Activated naive CD8-positive, alpha-beta T cell treated with anti-CD3 and anti-CD28 coated beads, Interleukin-2, amount 10 ng/mL, durations not matched to agents 7 days and 5 days (primary cell): Measurements from ENCODE around the gene PDE4B. TPM values are rescaled to one million over a fixed set of nuclear protein-coding genes. Genes with fewer than 3 reads are reported as not detected.
A peak's percentile ranks its signal among the peaks of the same experiment; 100 is the strongest.

Experiments
- ATAC-seq: fragments of 150-1000 bp; cut with Tn5 transposase; one replicate; pipeline ENCODE4 v1.10.0; 2021; ENCODE audit warnings: low read depth, moderate library complexity
- POLR2A ChIA-PET: fragments of 350-600 bp; sonication (Branson Sonifier 250); formaldehyde crosslinking; loops from one replicate; lab custom pipeline; 2021; ENCODE audit warnings: antibody characterized with exemption; lab: Charles Lee
- DNase-seq: peaks from one replicate; pipeline ENCODE4 v3.0.0; 2021
- H3K27ac Mint-ChIP-seq: one replicate; pipeline ENCODE4 v1.8.0; 2022; ENCODE audit warnings: mild to moderate bottlenecking, mixed read lengths
- H3K27me3 Mint-ChIP-seq: one replicate; pipeline ENCODE4 v1.8.0; 2022; ENCODE audit warnings: mild to moderate bottlenecking, moderate library complexity, mixed read lengths
- H3K36me3 Mint-ChIP-seq: one replicate; pipeline ENCODE4 v1.8.0; 2021; ENCODE audit warnings: mild to moderate bottlenecking, mixed read lengths
- H3K4me1 Mint-ChIP-seq: one replicate; pipeline ENCODE4 v1.8.0; 2021; ENCODE audit warnings: mixed read lengths
- H3K4me3 Mint-ChIP-seq: one replicate; pipeline ENCODE4 v1.8.0; 2022; ENCODE audit warnings: mild to moderate bottlenecking, moderate library complexity, mixed read lengths
- H3K9me3 Mint-ChIP-seq: one replicate; pipeline ENCODE4 v1.8.0; 2021; ENCODE audit warnings: mixed read lengths
- total RNA-seq, 2 experiments: library from RNA; stranded (reverse); gene quantifications; one replicate each; pipeline ENCODE4 v1.2.3, GENCODE V29; 2021

The PDE4B gene
- total RNA-seq, 2 experiments from 2014 or later, result 36.1 to 40.0 TPM

DNA sequence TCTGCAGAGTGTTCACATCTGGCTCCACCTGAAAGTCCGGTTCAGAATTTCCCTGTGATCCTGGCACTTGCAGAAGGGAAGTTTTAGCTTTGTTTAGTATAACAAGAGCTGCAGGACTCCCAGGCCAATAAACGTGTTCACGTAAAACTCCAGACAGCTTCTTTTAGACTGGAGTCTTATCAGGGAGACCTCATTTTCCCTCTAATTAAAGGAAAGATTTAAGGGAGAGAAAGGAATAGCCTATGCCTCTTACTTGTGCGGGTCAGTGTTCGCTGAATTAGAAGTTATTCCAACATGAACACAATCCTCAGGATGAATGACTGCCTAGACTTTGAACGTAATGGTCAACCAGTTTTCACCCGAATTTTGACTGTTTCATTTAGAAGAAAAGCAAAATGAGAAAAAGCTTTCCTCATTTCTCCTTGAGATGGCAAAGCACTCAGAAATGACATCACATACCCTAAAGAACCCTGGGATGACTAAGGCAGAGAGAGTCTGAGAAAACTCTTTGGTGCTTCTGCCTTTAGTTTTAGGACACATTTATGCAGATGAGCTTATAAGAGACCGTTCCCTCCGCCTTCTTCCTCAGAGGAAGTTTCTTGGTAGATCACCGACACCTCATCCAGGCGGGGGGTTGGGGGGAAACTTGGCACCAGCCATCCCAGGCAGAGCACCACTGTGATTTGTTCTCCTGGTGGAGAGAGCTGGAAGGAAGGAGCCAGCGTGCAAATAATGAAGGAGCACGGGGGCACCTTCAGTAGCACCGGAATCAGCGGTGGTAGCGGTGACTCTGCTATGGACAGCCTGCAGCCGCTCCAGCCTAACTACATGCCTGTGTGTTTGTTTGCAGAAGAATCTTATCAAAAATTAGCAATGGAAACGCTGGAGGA is 539.2 kb downstream of the PDE4B start:
- peak overlapping the region; percentile 96 for H3K27ac Mint-ChIP-seq
- no peaks in the 10 kb centered on the region for H3K9me3 Mint-ChIP-seq
- peak overlapping the region; percentile 99 for H3K4me3 Mint-ChIP-seq
- peak; percentile 19 for ATAC-seq
- H3K36me3 Mint-ChIP-seq, result peaks cover 26% of the 10 kb centered on the region
- POLR2A ChIA-PET, result interaction anchor here (0.6 to 4.3 kb wide), 14 partner anchors 10 to 598 kb away, joined by 3 to 33 read pairs (median 6); no protein-coding TSS in a partner anchor
- peak; percentile 55 for DNase-seq
- peaks cover 51% of the 10 kb centered on the region for H3K4me1 Mint-ChIP-seq
- no peaks in the 10 kb centered on the region for H3K27me3 Mint-ChIP-seq

DNA sequence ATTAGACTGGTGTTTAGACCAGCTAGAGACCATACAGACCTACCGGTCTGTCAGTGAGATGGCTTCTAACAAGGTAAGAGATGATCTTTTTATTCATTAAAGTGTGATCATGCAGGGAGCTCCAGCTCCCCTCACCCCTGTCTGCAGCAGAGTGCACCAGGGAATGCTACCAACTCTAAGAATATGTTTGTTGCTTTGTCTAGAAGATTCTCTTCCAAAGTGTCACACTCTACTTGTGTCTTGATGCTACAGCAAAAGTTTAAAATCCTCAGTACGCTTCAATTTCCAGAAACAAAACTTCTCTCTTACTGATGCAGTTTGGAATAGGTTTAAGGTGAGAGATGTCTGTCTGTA is 539.8 kb downstream of the PDE4B start:
- no peaks in the 10 kb centered on the region for H3K9me3 Mint-ChIP-seq
- POLR2A ChIA-PET, result interaction anchor here (0.9 to 4.3 kb wide), 13 partner anchors 10 to 114 kb away, joined by 3 to 33 read pairs (median 6); no protein-coding TSS in a partner anchor
- peak overlapping the region; percentile 99 for H3K4me3 Mint-ChIP-seq
- H3K27ac Mint-ChIP-seq, result peak overlapping the region; percentile 96
- ATAC-seq, result peak; percentile 3
- H3K27me3 Mint-ChIP-seq, result no peaks in the 10 kb centered on the region
- no peak for DNase-seq
- H3K4me1 Mint-ChIP-seq, result peaks cover 53% of the 10 kb centered on the region
- peaks cover 28% of the 10 kb centered on the region for H3K36me3 Mint-ChIP-seq

DNA sequence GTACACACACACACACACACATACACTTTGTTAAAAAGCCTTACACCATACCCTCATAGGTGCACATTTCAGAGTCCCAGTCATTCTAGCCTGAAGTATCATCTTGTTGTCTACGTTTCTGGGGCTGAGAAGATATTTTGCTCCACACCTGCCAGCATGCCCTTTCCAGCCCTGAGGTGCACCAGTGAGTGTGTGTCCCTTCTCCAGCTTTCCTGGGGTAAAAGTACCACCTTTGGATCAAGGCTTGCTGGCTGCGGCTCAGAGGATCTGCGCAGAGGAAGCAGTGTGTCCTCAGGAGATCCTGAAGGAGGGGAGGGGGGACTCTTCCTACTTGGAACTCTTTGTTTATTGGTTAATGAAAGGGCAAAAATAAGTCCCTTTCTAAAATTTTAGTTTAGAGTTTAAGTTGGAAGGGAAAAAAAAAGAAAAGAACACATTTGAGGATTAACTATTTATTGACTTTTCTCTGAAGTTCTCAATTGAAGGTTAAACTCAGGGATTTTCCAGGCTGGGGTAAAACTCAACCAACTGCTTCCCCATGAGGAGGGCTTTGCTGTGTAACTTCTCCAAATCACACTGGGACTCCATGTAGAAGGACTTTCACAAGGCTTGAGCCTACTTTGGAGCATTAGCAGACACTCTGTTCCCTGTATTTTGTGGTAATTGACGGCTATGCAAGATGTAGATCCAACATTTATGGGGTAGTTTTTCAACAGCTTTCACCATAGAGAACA is 540.9 kb downstream of the PDE4B start:
- DNase-seq (peak; percentile 45), ATAC-seq (no peak)
- H3K27ac Mint-ChIP-seq, result peak overlapping the region; percentile 96
- POLR2A ChIA-PET, result interaction anchor here (1.4 to 6.7 kb wide), 4 partner anchors 17 to 59 kb away, joined by 3 to 33 read pairs (median 26); no protein-coding TSS in a partner anchor
- no peaks in the 10 kb centered on the region for H3K27me3 Mint-ChIP-seq
- peaks cover 37% of the 10 kb centered on the region for H3K36me3 Mint-ChIP-seq
- peaks cover 54% of the 10 kb centered on the region for H3K4me1 Mint-ChIP-seq
- no peaks in the 10 kb centered on the region for H3K9me3 Mint-ChIP-seq
- H3K4me3 Mint-ChIP-seq, result peak overlapping the region; percentile 99

DNA sequence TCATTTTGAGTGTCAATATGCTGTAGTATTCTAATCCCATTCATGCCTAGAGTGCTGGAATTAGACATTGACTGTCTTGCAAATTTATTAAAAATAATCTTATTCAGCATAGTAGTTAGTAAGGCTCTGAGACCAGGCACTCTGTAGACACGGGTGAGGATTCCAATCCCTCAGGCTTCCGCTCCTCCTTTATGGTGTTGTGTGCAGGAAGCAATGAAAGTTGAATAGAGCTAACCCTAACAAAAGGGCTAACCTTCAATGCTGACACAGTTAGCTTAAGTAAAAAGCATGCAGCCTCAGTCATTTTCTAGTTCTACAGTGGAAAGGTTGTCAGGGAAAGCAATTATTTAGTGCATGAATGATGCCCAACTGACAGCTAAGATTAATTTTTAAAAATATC is 541.6 kb downstream of the PDE4B start:
- POLR2A ChIA-PET, result interaction anchor here (0.9 to 6.7 kb wide), 5 partner anchors 16 to 111 kb away, joined by 3 to 32 read pairs (median 4); no protein-coding TSS in a partner anchor
- Mint-ChIP-seq H3K9me3 (no peaks in the 10 kb centered on the region), H3K4me3 (peak overlapping the region; percentile 99), H3K27ac (peak overlapping the region; percentile 96), H3K4me1 (peaks cover 52% of the 10 kb centered on the region), H3K27me3 (no peaks in the 10 kb centered on the region), H3K36me3 (peaks cover 37% of the 10 kb centered on the region)
- DNase-seq (no peak), ATAC-seq (no peak)

DNA sequence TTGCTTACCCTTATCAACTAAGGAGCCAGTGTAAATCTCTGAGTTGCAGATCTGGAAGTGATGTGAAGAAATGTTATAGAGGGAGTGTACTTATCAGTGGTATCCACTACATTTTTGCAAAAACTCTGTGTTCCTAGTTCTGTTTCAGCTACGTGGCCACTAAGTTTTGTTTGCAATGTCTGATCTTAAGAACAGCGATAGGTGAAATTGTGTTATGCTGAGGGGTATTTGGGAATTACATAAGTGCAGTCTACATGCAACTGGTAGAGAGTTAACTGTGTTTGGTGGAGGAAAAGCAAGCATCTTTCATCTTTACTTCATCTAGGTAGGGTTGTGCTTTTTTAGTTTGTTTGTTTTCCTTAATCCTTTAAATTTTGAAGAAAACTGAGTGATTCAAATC is 542.4 kb downstream of the PDE4B start:
- peaks cover 41% of the 10 kb centered on the region for H3K36me3 Mint-ChIP-seq
- no peaks in the 10 kb centered on the region for H3K9me3 Mint-ChIP-seq
- H3K27ac Mint-ChIP-seq, result peak overlapping the region; percentile 93
- peaks cover 50% of the 10 kb centered on the region for H3K4me1 Mint-ChIP-seq
- peak overlapping the region; percentile 99 for H3K4me3 Mint-ChIP-seq
- ATAC-seq (no peak), DNase-seq (no peak)
- H3K27me3 Mint-ChIP-seq, result no peaks in the 10 kb centered on the region
- POLR2A ChIA-PET, result interaction anchor here (0.8 to 6.7 kb wide), 8 partner anchors 10 to 111 kb away, joined by 3 to 32 read pairs (median 5); no protein-coding TSS in a partner anchor

DNA sequence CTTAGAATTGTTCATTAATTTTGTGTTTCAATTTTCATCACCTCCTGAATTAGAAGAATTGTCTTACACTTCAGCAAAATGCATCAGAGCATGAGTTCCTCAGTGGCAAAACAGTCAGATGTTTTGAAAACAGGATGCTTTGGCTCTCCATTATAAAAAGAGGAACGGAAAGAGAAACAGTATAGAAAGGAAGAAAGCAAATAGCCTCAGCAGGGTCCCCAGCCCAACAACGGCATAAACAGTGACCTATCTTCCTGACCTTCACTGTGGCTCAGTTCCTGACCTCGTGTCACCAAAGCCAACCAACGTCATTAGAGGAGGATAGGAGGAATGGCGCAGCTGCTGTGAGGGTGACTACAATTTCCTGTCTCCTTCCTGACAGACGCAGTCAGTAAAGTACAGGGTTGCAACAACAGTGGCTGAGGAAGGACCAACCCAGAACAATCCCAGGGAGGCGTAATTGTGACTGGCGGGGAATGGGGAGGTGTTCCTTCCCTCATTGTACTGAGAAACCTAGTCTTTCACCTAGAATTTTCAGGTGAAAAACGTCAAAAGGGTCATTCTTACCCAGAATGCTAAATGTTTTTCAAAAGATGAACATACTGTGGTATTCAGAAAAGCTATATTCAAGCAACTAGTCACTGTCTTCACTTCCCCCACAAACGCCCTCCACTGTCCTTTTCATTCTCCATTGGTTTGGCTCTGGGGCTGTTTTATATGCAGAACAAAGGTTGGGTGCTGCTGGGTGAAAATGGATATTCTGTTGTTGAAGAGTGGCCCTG is 543.4 kb downstream of the PDE4B start:
- DNase-seq, result peak; percentile 59
- ATAC-seq, result peak; percentile 79
- H3K27ac Mint-ChIP-seq, result peak overlapping the region; percentile 93
- no peaks in the 10 kb centered on the region for H3K27me3 Mint-ChIP-seq
- H3K36me3 Mint-ChIP-seq, result peaks cover 41% of the 10 kb centered on the region
- peak overlapping the region; percentile 99 for H3K4me3 Mint-ChIP-seq
- POLR2A ChIA-PET, result interaction anchor here (0.7 to 6.7 kb wide), 9 partner anchors 9 to 110 kb away, joined by 3 to 32 read pairs (median 4); no protein-coding TSS in a partner anchor
- peaks cover 50% of the 10 kb centered on the region for H3K4me1 Mint-ChIP-seq
- no peaks in the 10 kb centered on the region for H3K9me3 Mint-ChIP-seq

DNA sequence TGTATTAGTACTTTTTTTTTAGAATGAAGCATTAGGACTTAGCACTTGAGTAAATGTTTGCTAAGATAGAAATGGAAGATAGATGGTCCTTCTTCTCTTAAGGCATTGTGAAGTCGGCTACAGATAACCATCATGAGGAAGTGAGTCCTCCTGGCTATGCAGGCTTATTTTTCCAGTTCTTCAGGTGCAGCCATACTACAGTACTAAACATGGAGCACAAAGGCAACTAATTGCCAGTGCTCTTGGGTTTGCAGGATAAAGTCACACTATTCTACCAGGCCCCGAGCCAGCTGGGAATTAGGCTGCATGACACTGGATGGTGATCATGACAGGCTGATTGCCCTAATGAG is 543.9 kb downstream of the PDE4B start:
- no peak for ATAC-seq
- DNase-seq, result no peak
- peak overlapping the region; percentile 99 for H3K4me3 Mint-ChIP-seq
- peaks cover 54% of the 10 kb centered on the region for H3K4me1 Mint-ChIP-seq
- H3K36me3 Mint-ChIP-seq, result peaks cover 42% of the 10 kb centered on the region
- no peaks in the 10 kb centered on the region for H3K27me3 Mint-ChIP-seq
- POLR2A ChIA-PET, result interaction anchor here (0.7 to 6.7 kb wide), 4 partner anchors 8 to 61 kb away, joined by 3 to 32 read pairs (median 14); no protein-coding TSS in a partner anchor
- no peaks in the 10 kb centered on the region for H3K9me3 Mint-ChIP-seq
- H3K27ac Mint-ChIP-seq, result peak overlapping the region; percentile 93

DNA sequence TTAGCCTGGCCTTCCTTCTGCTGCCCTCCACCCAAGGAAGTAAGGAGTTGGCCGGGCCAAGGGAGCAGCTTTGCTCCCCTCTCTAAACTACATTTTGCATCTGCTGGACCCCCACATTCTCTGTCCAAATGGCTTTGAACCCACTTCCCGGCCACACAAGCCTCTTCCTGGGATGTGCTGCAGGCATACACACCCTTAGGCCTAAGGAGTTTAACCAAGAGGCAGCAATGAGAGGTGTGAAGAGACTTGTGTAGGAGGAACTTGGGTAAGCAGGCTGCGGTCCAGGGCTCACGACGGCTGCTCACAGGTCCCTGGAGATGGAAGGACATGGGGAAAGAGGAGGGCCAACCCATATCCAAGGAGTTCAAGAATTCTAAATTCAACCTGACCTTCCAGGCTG is 544.6 kb downstream of the PDE4B start:
- DNase-seq (no peak), ATAC-seq (no peak)
- peaks cover 42% of the 10 kb centered on the region for H3K36me3 Mint-ChIP-seq
- no peaks in the 10 kb centered on the region for H3K9me3 Mint-ChIP-seq
- POLR2A ChIA-PET, result interaction anchor here (2.0 to 6.7 kb wide), 3 partner anchors 8 to 62 kb away, joined by 6 to 32 read pairs (median 23); no protein-coding TSS in a partner anchor
- H3K27ac Mint-ChIP-seq, result peak overlapping the region; percentile 93
- peaks cover 53% of the 10 kb centered on the region for H3K4me1 Mint-ChIP-seq
- no peaks in the 10 kb centered on the region for H3K27me3 Mint-ChIP-seq
- peak overlapping the region; percentile 99 for H3K4me3 Mint-ChIP-seq

DNA sequence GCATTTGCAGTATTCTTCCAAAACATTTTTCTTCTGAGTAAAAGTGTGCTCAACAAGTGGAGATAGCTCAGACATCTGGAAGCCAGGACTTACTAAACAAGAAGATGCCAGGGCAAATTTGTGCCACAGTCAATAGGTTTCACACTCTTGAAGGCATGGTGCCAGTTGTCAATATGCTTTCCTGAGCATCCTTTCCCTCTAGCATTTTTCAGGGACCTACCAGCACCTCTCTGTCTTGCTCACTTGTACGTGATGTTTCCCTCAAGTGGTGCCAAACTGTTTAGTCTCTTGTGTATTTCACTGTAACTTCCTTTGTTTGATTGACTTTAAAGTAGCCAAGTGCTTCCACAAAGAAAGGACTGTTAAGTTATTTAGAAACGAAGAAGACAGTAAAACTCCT is 547.2 kb downstream of the PDE4B start:
- H3K27ac Mint-ChIP-seq, result peak overlapping the region; percentile 78
- no peak for DNase-seq
- peaks cover 70% of the 10 kb centered on the region for H3K4me1 Mint-ChIP-seq
- peak overlapping the region; percentile 76 for H3K4me3 Mint-ChIP-seq
- ATAC-seq, result no peak
- H3K36me3 Mint-ChIP-seq, result peaks cover 42% of the 10 kb centered on the region
- no peaks in the 10 kb centered on the region for H3K27me3 Mint-ChIP-seq
- no peaks in the 10 kb centered on the region for H3K9me3 Mint-ChIP-seq
- POLR2A ChIA-PET, result interaction anchor here (1.0 to 6.7 kb wide), 3 partner anchors 11 to 65 kb away, joined by 3 to 32 read pairs (median 4); no protein-coding TSS in a partner anchor

DNA sequence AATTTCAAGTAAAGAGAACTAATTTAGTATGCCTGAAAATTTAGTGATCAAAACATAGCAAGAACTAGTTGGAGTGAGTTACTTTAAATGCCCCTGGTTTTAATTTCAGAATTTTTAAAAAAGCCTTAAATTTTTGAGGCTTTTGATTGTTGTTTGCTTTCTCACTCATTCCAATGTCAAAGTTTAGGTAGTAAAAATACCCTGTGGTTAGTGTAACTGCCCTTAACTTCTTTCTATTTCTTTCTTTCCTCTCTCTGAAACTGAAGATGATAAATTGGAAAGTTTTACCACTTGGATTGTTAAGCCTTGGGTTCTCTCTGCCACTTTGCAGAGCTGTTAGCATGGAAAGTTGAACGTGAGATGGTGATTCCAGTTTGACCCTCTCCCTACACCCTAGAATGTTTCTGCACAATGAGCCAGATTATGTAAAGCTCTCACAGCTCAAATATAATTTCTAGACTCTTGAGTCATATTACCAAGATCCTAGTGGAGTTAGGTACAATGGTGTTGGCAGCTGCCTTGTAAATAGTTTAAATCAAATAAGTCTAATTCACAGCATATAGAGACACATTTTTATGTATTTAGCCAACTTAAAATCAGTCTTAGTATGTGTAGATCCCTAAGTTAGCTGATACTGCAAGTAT is 548.9 kb downstream of the PDE4B start:
- H3K9me3 Mint-ChIP-seq, result no peaks in the 10 kb centered on the region
- H3K27me3 Mint-ChIP-seq, result no peaks in the 10 kb centered on the region
- POLR2A ChIA-PET, result interaction anchor here (0.9 to 1.5 kb wide), 5 partner anchors 9 to 77 kb away, joined by 3 to 12 read pairs (median 5); no protein-coding TSS in a partner anchor
- DNase-seq, result no peak
- peak overlapping the region; percentile 68 for H3K4me3 Mint-ChIP-seq
- peaks cover 37% of the 10 kb centered on the region for H3K36me3 Mint-ChIP-seq
- peak; percentile 12 for ATAC-seq
- H3K27ac Mint-ChIP-seq, result peak overlapping the region; percentile 78
- H3K4me1 Mint-ChIP-seq, result peaks cover 69% of the 10 kb centered on the region

DNA sequence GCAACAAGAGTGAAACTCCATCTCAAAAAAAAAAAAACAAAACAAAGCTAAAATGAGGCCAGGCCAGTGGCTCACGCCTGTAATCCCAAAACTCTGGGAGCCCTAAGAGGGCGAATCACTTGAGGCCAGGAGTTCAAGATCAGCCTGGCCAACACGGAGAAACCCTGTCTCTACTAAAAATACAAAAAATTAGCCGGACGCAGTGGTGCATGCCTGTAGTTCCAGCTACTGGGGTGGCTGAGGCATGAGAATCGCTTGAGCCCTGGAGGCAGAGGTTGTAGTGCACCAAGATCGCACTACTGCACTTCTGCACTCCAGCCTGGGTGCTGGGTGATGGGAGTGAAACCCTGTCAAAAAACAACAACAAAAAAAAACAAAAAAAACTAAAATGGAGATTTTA is 550.0 kb downstream of the PDE4B start:
- ATAC-seq (peak; percentile 30), DNase-seq (no peak)
- POLR2A ChIA-PET, result interaction anchor here (0.7 to 1.5 kb wide), 7 partner anchors 11 to 103 kb away, joined by 3 to 12 read pairs (median 3); no protein-coding TSS in a partner anchor
- H3K9me3 Mint-ChIP-seq, result no peaks in the 10 kb centered on the region
- H3K4me3 Mint-ChIP-seq, result peak overlapping the region; percentile 47
- peaks cover 32% of the 10 kb centered on the region for H3K36me3 Mint-ChIP-seq
- H3K27ac Mint-ChIP-seq, result peak overlapping the region; percentile 67
- no peaks in the 10 kb centered on the region for H3K27me3 Mint-ChIP-seq
- peaks cover 67% of the 10 kb centered on the region for H3K4me1 Mint-ChIP-seq
